Central memory CD8-positive, alpha-beta T cell (primary cell): ENCODE measurements around the gene SMIM35.

Source experiments
- ATAC-seq: fragments of 150-1000 bp; cut with Tn5 transposase; replicated peaks from 2 replicates; pipeline ENCODE4 v1.10.0; 2022; ENCODE audit warnings: mild to moderate bottlenecking, moderate FRiP score, moderate number of reproducible peaks; ENCODE audit not compliant: poor library complexity, severe bottlenecking; ENCODE audit errors: extremely low read depth
- DNase-seq, 2 donors: peaks; one replicate each; pipeline ENCODE4 v3.0.0; 2021; ENCODE audit warnings: low spot score in 2 of 2
- H3K27ac Mint-ChIP-seq: one replicate; pipeline ENCODE4 v1.8.0; 2022; ENCODE audit warnings: low read depth, mild to moderate bottlenecking, moderate library complexity, mixed read lengths
- H3K27me3 Mint-ChIP-seq: one replicate; pipeline ENCODE4 v1.8.0; 2022; ENCODE audit warnings: mixed read lengths
- H3K36me3 Mint-ChIP-seq: one replicate; pipeline ENCODE4 v1.8.0; 2022; ENCODE audit warnings: mild to moderate bottlenecking, moderate library complexity, mixed read lengths; ENCODE audit not compliant: insufficient read depth
- H3K4me1 Mint-ChIP-seq: one replicate; pipeline ENCODE4 v1.8.0; 2022; ENCODE audit warnings: mixed read lengths
- H3K4me3 Mint-ChIP-seq: one replicate; pipeline ENCODE4 v1.8.0; 2022; ENCODE audit warnings: mild to moderate bottlenecking, moderate library complexity, mixed read lengths
- H3K9me3 Mint-ChIP-seq: one replicate; pipeline ENCODE4 v1.8.0; 2022; ENCODE audit warnings: mixed read lengths

SMIM35 gene

GRCh38 chr11:117997823-117998579 is 88.8 kb downstream of the SMIM35 start:
- no peaks in the 10 kb centered on the region for H3K27me3 Mint-ChIP-seq
- no peak for ATAC-seq
- DNase-seq, result no peak
- H3K4me3 Mint-ChIP-seq, result peak overlapping the region; percentile 27
- H3K27ac Mint-ChIP-seq, result peak overlapping the region; percentile 90
- H3K4me1 Mint-ChIP-seq, result peaks cover 94% of the 10 kb centered on the region
- no peaks in the 10 kb centered on the region for H3K9me3 Mint-ChIP-seq
- H3K36me3 Mint-ChIP-seq, result peaks cover 85% of the 10 kb centered on the region

GRCh38 chr11:117997406-117997805 is 89.4 kb downstream of the SMIM35 start:
- ATAC-seq, result no peak
- peak overlapping the region; percentile 27 for H3K4me3 Mint-ChIP-seq
- H3K27ac Mint-ChIP-seq, result peak overlapping the region; percentile 90
- H3K27me3 Mint-ChIP-seq, result no peaks in the 10 kb centered on the region
- DNase-seq, result no peak
- peaks cover 91% of the 10 kb centered on the region for H3K36me3 Mint-ChIP-seq
- H3K4me1 Mint-ChIP-seq, result peaks cover 94% of the 10 kb centered on the region
- no peaks in the 10 kb centered on the region for H3K9me3 Mint-ChIP-seq

DNA sequence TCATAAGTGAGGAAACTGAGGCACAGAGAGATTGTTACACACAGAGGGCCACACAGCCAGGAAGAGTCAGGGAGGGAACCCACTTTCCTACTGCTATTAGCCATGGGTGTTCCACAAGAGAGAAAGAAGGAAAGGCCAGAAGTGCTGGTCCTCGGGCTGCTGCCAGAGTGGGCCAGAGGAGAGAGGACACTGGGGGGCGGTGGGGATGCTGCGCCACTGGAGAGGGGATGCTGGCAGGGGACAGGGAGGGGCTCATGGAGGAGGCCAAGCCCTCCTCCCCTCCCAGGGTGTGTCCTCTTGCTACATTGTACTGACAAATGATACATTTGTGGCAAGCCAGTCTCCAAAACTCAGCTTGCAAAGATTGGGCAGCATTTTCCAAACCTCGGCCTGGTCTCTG is 90.7 kb downstream of the SMIM35 start:
- no peak for DNase-seq
- Mint-ChIP-seq H3K27me3 (no peaks in the 10 kb centered on the region), H3K36me3 (peaks cover 95% of the 10 kb centered on the region), H3K4me1 (peaks cover 94% of the 10 kb centered on the region), H3K27ac (peak overlapping the region; percentile 85), H3K9me3 (no peaks in the 10 kb centered on the region), H3K4me3 (peak overlapping the region; percentile 37)
- no peak for ATAC-seq

DNA sequence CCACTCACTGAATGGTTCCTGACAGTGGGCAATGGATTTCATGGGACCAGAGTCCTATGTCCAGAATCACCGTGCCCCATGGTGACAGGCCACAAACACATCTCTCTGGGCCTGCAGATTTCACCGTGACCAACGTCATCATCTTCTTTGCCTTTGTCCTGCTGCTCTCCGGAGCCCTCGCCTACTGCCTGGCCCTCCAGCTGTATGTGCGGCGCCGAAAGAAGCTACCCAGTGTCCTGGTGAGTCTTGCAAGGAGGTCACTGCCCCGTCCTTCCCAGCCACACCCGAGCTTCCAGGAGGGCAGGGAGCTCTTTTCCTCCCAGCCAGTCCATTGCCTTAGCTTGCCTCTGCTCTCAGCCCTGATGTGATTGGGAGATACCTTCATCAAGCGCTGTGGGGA is 91.3 kb downstream of the SMIM35 start:
- H3K4me1 Mint-ChIP-seq, result peaks cover 92% of the 10 kb centered on the region
- H3K27me3 Mint-ChIP-seq, result no peaks in the 10 kb centered on the region
- ATAC-seq (no peak), DNase-seq (no peak)
- H3K4me3 Mint-ChIP-seq, result peak overlapping the region; percentile 37
- no peaks in the 10 kb centered on the region for H3K9me3 Mint-ChIP-seq
- H3K36me3 Mint-ChIP-seq, result peaks cover 97% of the 10 kb centered on the region
- H3K27ac Mint-ChIP-seq, result peak overlapping the region; percentile 85

GRCh38 chr11:117993988-117994745 is 92.6 kb downstream of the SMIM35 start:
- peak; percentile 7 for ATAC-seq
- Mint-ChIP-seq H3K4me3 (peak overlapping the region; percentile 98), H3K9me3 (no peaks in the 10 kb centered on the region), H3K27me3 (no peaks in the 10 kb centered on the region), H3K36me3 (peaks cover 97% of the 10 kb centered on the region), H3K4me1 (peaks cover 92% of the 10 kb centered on the region), H3K27ac (peak overlapping the region; percentile 72)
- no peak for DNase-seq

- Mint-ChIP-seq H3K27ac (peak overlapping the region; percentile 72), H3K9me3 (no peaks in the 10 kb centered on the region), H3K36me3 (peaks cover 98% of the 10 kb centered on the region), H3K4me1 (peaks cover 92% of the 10 kb centered on the region), H3K27me3 (no peaks in the 10 kb centered on the region), H3K4me3 (peak overlapping the region; percentile 98)
- no peak for ATAC-seq
- DNase-seq, result no peak
Measured at GRCh38 chr11:117992620-117993019, 94.1 kb downstream of the SMIM35 start.

GRCh38 chr11:117992136-117992535 is 94.6 kb downstream of the SMIM35 start:
- peaks cover 92% of the 10 kb centered on the region for H3K4me1 Mint-ChIP-seq
- peak overlapping the region; percentile 98 for H3K27ac Mint-ChIP-seq
- DNase-seq, result no peak
- H3K4me3 Mint-ChIP-seq, result peak overlapping the region; percentile 98
- H3K36me3 Mint-ChIP-seq, result peaks cover 98% of the 10 kb centered on the region
- no peaks in the 10 kb centered on the region for H3K9me3 Mint-ChIP-seq
- no peaks in the 10 kb centered on the region for H3K27me3 Mint-ChIP-seq
- ATAC-seq, result no peak

DNA sequence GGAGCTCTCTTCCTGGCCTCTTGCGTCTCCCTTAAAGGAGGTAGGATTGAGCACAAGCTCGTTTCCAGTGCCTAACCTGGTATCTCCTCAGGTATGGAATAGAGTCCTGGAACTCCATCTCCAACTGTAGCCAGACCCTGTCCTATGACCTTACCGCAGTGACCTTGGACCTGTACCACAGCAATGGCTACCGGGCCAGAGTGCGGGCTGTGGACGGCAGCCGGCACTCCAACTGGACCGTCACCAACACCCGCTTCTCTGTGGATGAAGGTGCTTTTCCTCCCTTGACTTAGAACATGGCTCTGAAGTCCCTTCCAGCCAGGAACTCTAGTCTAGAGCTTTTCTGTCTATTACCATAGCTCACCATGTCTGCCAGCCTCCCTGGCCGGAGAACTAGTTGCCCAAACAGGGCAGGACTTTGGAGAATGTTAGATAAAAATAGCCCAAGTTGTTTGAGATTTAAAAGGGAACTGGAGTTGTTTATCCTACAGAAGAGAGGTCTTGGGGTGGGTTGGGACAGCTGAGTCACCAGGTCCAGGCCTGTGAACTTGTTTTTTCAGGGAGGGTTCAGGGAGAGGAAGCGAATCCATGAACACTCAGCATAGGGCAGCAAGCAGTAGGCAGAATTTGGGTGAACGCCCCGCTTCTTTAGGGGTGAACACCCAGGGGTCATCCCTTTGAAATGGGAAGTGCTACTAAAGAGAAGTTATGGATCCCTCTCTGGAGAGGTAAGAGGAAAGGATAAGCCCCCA is 97.2 kb downstream of the SMIM35 start:
- H3K9me3 Mint-ChIP-seq, result no peaks in the 10 kb centered on the region
- H3K4me1 Mint-ChIP-seq, result peaks cover 92% of the 10 kb centered on the region
- no peak for ATAC-seq
- peak overlapping the region; percentile 98 for H3K4me3 Mint-ChIP-seq
- no peaks in the 10 kb centered on the region for H3K27me3 Mint-ChIP-seq
- peaks cover 90% of the 10 kb centered on the region for H3K36me3 Mint-ChIP-seq
- DNase-seq, result no peak
- peak overlapping the region; percentile 98 for H3K27ac Mint-ChIP-seq

DNA sequence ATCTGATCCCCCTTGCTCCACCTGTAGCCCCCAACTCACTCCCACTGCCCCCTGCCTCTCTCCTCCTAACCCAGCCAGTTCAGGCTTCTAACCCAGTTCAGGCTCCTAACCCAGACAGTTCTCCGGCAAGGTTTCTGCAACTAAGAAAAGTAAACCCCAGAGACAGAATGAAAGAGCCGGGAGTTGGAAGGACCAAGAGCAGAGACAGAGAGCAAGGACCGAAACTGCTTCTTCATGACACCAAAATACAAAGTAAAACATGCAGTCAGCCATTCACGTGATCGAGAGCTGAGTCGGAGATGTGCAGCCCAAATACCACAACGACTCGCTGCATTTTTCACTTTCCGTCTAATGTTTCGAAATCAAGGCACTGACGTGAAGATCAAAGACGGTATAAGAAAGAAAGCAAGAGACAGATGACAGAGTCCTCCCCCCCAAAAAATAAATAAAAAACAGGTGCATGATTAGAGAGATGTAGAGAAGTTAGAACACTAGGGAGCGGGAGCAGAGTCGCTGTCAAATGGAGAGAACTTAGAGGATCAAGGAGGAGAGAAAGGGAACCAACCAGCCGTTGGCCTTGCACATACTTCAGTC is 99.7 kb downstream of the SMIM35 start:
- Mint-ChIP-seq H3K27me3 (no peaks in the 10 kb centered on the region), H3K27ac (peak overlapping the region; percentile 98), H3K4me3 (peak overlapping the region; percentile 98), H3K4me1 (peaks cover 88% of the 10 kb centered on the region), H3K36me3 (peaks cover 69% of the 10 kb centered on the region), H3K9me3 (no peaks in the 10 kb centered on the region)
- peak in 1 of 2 donors; percentile 56 for DNase-seq
- peak; percentile 59 for ATAC-seq

GRCh38 chr11:117985953-117986887 is 100.5 kb downstream of the SMIM35 start, which contains the start of gene IL10RA:
IL10RA (plus strand) TSS chr11:117986394; CDS start chr11:117986468, 74 bp downstream.
- H3K4me3 Mint-ChIP-seq, result peak within 1 kb of the TSS; percentile 98
- H3K9me3 Mint-ChIP-seq, result no peaks in the 10 kb centered on the region
- H3K27ac Mint-ChIP-seq, result peak within 1 kb of the TSS; percentile 98
- peaks cover 60% of the 10 kb centered on the region for H3K36me3 Mint-ChIP-seq
- ATAC-seq (peak; percentile 76), DNase-seq (peak; percentile 70 to 77)
- H3K27me3 Mint-ChIP-seq, result no peaks in the 10 kb centered on the region
- peaks cover 86% of the 10 kb centered on the region for H3K4me1 Mint-ChIP-seq

DNA sequence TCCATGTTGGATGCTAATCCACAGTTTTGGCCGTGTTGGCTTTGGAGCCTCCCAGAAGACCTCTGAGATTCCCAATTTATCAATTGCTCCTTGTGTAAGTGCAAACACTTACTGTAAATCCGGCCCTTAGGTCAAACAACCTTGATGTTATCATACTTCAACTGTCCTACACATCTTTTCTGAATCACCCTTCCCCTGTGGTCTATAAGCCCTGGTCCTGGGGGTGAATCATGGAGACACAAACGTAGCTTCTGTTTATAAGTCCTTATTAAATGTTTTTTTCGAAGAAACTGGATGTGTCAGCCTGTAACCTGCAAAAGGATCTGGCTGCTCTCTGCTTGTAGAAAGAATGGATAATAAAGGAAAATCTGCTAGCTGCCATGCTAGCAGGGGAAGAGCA is 102.3 kb downstream of the SMIM35 start:
- Mint-ChIP-seq H3K9me3 (no peaks in the 10 kb centered on the region), H3K27me3 (no peaks in the 10 kb centered on the region), H3K4me3 (peak overlapping the region; percentile 98), H3K4me1 (peaks cover 80% of the 10 kb centered on the region), H3K27ac (peak overlapping the region; percentile 98), H3K36me3 (peaks cover 49% of the 10 kb centered on the region)
- DNase-seq, result no peak
- ATAC-seq, result no peak
